ENCODE measurements around the gene POLR1A.
A peak's percentile ranks its signal among the peaks of the same experiment; 100 is the strongest.

The POLR1A gene

GRCh38 chr2:86037795-86038192, 67.9 kb downstream of the POLR1A start:
- no peak for DNase-seq (ENCODE audit: low read depth)

GRCh38 chr2:86037141-86037794, 68.4 kb downstream of the POLR1A start:
- DNase-seq (ENCODE audit: low read depth), result no peak

GRCh38 chr2:86036669-86037138, 69.0 kb downstream of the POLR1A start:
- DNase-seq (ENCODE audit: low read depth), result no peak

- peak; percentile 75 for DNase-seq (ENCODE audit: low read depth)
These were observed 69.6 kb downstream of the POLR1A start for GRCh38 chr2:86035883-86036668.

GRCh38 chr2:86035376-86035882, 70.3 kb downstream of the POLR1A start:
- no peak for DNase-seq (ENCODE audit: low read depth)

DNA sequence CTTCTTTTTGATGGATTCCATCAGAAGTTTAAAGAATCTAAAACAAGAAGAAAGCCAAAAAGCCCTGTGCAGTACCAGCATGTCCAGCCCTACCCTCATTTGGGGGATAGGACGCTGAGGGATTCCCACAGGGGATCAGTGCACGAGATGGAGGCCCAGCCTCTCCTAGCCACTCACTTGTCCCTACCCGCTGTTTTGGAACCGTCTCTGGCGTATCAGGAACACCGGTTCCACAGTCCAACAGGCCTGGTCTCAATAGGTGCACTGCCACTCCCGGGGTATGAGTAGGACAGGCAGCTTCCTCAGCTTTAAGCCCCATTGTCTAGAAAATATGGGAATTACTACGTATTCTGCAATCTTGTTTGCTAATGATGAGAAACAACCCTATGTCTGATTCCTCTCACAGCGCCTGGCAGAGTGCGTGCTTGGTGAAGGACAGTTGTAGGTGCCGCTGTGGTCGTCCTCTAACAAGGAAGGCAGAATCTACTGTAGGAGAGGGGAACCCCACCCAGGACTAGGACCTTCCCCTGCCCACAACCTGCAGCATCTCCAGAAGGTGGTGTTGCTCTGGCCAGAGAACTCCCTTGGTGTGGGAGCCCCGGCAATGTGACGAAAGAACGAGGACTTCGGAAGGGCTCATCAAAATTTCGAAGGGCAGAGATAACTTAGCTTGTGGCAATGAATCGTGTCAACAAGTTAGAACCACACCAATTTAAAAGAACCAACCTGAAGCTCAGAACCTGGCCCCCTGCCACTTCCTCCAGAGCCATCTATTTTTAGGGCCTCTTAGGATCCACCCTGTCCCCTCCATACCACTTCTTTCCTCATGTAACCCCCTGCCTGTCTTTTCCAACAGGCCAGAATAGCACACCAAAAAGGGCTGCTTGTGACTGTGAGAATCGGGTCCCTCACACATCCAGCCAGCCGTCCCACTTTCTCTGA, 71.7 kb downstream of the POLR1A start:
- no peak for DNase-seq (ENCODE audit: low read depth)

- DNase-seq (ENCODE audit: low read depth), result no peak
These were observed 72.7 kb downstream of the POLR1A start for GRCh38 chr2:86032861-86033595.

- no peak for DNase-seq (ENCODE audit: low read depth)
These were observed 74.1 kb downstream of the POLR1A start for GRCh38 chr2:86031606-86032005.

DNA sequence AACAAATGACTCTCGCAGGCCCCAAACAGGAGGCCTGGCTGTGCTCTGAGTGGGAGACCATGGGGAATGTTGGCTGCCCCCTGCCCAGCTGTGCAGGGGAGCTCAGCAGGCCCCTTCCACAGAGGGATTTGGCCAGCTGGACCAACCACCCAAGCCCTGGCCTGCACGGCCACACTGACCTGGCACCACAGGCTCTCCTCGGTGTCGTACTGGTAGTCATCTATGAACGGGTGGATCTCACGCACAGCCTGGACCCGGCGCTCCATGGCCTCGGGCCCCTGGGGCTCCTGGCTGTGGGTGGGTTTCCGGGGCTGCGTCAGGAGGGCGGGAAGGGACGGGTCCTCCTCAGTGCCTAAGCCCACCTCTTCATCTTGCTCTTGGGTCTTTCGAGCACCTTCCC, 74.5 kb downstream of the POLR1A start:
- DNase-seq (ENCODE audit: low read depth), result no peak

DNA sequence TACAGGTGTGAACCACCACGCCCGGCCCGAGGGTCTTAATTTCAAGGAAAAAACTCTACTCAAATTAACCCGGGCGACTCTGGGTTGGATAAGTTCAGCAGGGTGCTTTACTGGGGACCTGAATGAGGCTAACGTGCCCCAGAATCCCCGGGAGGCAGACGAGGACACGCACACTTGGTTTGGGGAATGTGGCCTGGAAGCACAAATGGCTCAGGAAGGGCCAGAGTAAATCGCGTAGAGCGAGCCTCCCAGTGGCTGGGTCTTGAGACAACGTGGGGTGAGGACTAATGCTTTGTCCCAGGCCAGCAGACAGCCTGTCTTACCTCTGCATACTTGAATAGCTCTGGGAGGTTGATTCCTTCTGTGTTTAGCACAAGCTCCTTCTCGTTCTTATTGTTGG, 75.8 kb downstream of the POLR1A start:
- DNase-seq (ENCODE audit: low read depth), result no peak

- DNase-seq (ENCODE audit: low read depth), result no peak
These were observed 76.8 kb downstream of the POLR1A start for GRCh38 chr2:86028766-86029381.

DNA sequence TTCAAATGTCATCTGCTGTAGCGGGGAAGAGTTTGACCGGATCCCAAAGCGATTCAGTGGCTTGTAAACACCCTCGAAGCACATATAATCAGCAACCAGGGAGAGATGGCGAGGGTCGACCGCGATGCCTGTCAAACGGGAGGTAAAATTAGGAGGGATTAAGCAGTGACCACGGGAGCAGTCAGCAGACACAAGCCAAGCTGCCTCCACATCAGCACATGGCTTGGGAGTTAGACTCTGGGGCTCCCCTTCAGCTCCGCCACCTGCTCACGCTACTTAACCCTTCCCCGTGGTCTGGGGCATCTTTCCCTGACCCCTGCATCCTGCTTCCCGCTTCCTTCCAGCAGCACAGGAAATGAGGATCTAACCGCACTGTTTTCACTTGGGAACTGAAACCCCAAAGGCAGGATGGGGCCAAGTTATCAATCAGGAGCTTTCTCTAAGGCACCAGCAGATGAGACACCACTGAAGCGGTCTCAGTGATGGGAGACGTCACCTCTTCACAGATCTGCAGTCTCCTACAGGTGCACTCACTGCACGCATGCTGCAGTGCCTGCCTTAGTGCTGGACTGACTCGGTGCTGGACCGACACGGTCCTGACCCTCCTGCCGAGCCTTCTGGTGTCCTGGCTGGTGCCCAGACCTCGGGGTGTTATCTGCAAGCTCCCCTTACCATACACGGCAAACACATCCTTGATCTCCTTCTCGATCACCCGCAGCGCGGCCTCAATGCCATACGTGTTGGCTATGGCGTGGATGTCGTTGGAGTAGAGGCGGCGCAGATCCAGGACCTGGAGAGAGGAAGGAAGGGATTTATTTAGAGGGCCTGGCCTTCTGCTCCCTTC, 77.5 kb downstream of the POLR1A start:
- no peak for DNase-seq (ENCODE audit: low read depth)

DNA sequence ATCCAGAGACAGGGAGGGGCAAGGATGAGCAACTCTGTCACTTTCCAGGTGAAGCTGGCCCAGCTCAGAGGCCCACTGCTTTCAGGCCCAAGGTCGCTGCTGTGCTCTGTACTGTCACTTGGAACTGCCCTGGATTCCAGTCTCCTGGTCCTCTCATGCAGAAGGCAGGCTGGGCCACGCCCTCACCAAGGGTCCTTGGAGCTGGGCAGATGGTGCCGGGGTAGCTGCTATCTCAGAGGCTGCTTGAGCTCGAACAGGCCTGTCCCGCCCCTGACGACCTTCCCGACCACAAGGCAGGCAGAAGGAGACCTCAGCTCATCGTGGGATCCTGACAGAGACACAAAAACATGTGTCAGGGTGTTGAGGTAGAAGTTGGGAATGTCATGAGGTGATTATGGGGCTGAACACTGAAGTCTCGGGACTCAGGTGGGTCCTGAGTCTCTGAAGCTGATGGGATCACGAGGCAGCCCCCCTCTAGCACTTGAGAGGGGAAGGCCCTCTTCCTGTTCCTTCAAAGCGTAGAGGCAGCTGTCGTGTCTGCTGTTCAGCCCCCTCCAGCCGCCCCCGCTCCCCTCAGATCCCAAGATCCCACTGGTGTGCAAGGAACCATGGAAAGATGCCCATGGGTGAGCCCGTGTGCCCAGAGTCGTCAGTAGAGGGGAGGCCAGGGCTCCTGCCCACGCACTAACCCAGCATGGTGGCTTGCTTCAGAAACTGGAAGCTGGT, 78.3 kb downstream of the POLR1A start:
- no peak for DNase-seq (ENCODE audit: low read depth)

- DNase-seq (ENCODE audit: low read depth), result no peak
These were observed 79.0 kb downstream of the POLR1A start for GRCh38 chr2:86026744-86027065.

- DNase-seq (ENCODE audit: low read depth), result no peak
These were observed 79.5 kb downstream of the POLR1A start for GRCh38 chr2:86025976-86026743.

- DNase-seq (ENCODE audit: low read depth), result no peak
These were observed 80.4 kb downstream of the POLR1A start for GRCh38 chr2:86025229-86025820.

- DNase-seq (ENCODE audit: low read depth), result no peak
These were observed 82.3 kb downstream of the POLR1A start for GRCh38 chr2:86023366-86023712.

DNA sequence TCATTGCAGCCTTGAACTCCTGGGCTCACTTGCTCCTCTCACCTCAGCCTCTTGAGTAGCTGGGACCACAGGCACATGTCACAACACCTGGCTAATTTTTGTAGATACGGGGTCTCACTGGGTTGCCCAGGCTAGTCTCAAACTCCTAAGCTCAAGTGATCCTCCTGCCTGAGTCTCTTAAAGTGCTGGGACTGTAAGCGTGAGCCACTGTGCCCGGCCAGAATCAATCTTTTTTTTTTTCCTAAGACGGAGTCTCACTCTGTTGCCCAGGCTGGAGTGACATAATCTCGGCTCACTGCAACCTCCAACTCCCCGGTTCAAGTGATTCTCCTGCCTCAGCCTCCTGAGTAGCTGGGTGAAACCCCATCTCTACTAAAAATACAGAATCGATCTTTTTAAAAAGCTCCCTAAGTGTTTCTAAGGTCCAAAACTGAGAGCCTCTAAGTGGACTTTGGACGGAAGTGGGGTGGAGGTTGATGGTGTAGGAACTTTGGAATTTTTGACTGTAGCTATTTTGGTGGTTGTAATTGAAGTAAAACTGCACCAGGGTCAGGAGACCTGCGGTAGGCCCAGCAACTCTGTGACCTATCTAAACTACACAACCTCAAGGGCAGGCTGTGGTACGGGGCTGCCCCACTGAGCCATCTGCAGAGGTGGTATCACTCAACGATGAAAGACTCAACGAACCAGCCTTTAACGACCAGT, 82.9 kb downstream of the POLR1A start:
- DNase-seq (ENCODE audit: low read depth), result no peak

All from T follicular helper cell (primary cell).